Cardiac septum (tissue), 1 donor: ENCODE results near the gene FNDC3B. TPM values are rescaled to one million over a fixed set of nuclear protein-coding genes. Genes with fewer than 3 reads are reported as not detected.
A peak's percentile ranks its signal among the peaks of the same experiment; 100 is the strongest.
"Not testable (repeated sequence)": the region's sequence is repeated elsewhere in the genome, so short reads cannot be mapped to it uniquely, and the experiment has no call there.

Experiments
- DNase-seq: peaks from one replicate; pipeline ENCODE4 v3.0.0-alpha.2; 2020; ENCODE audit warnings: low spot score
- intact Hi-C: fragments of 100-400 bp; cut with DNase I; formaldehyde crosslinking; loops from one replicate; pipeline ENCODE4 v1.14.0; 2022
- long read RNA-seq: library from polyadenylated mRNA; unstranded; transcript quantifications from one replicate; pipeline ENCODE4 v2.0.0, GENCODE V29; 2021
- total RNA-seq: library from RNA; stranded (reverse); fragmentation: NEBNext Ultra II Directional; extraction: Animal tissue kit (Norgen Biotek cat#: 25700); gene quantifications from one replicate; pipeline ENCODE4 v1.2.1, GENCODE V29; 2021
- donor health status: DM: no; HTN: no; CAD: no.

The FNDC3B gene
- 139 TPM for total RNA-seq
- long read RNA-seq, full-length matches to known transcripts: 21 of 94 reads
- long read RNA-seq, partial matches to known transcripts: 37 of 94 reads
- long read RNA-seq, other reads (novel, unspliced or antisense): 36 of 94 reads

DNA sequence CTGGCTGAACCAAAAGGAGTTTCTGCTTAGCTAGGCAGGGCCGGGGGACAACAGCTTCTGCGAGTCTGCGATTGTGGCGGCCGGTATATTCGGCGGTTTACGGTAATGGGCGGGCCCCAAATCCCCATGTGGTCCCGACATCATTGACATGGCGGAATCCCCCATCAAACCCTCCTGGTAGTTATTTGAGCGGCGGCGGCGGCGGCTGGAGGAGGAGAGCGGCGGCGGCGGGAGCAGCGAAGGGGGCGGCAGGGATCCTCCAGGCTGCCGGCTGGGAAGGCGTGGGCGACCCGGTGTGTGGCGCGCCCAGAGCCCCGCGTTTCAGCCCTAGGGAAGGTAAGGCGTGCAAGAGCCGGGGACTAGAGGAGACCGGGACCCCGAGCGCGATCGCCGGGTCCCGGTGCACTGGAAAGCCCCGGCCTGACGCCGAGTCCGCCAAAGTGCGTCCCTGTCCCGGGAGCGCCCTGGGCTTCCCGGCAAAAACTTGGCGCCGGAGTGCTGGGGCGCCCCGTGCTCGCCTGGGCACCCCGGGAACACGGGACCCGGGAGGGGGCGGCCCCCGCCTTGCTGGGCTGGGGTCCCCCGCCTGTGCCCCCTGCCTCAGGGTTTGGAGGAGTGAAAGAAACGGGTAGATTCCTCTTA lies at the start of gene FNDC3B:
FNDC3B (plus strand) TSS at position 143 of the 642 bp plus-strand sequence. CDS start 72,902 bp downstream, outside the sequence.
- intact Hi-C loops: loop anchor here (2.0 to 10.0 kb wide), 9 partner anchors 38 to 385 kb away; partner anchors contain the start of gene PLD1
- peak; percentile 97 for DNase-seq

GRCh38 chr3:171990239-171990638 lies 49.1 kb upstream of the FNDC3B start:
- intact Hi-C loops, DNase-seq: not testable (repeated sequence)

GRCh38 chr3:171991166-171991565 lies 48.2 kb upstream of the FNDC3B start:
- intact Hi-C loops: no loop called here
- no peak for DNase-seq

DNA sequence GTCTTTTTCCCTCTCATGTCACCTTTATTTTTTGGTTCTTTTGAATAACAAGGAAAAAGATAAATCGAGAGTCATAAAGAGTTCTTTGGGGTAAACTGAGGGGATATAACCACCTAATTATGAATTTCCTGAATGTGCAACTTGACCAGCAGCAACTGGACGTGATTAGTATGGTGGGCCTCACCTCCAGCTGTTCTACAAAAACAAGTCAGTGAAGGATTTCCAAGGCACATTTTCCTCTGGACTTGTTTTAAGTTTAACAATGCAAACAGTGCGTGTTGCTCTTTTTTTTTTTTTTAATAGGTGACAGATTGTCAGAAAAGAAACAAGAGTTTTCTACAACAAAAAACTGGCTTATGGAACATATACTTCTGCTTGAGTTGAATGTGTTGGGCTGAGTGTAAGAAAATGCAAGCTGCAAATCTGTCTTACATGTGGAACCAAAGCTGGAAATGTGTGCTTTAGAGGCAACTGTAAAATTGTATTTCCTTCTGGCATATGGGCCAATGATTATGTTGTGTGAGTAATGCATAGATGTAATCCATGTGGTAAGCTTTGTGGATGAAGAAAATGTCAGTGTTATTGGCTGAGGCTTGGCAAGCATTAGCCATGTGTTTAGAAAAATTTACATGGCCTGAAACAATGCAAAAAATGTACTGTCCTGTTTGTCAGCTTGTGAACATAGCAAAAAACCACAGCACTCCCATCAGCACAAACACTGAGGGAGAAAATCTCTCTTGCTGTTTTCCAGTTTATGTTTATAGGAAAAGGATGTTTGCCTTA lies 44.5 kb upstream of the FNDC3B start:
- intact Hi-C loops: no loop called here
- no peak for DNase-seq

DNA sequence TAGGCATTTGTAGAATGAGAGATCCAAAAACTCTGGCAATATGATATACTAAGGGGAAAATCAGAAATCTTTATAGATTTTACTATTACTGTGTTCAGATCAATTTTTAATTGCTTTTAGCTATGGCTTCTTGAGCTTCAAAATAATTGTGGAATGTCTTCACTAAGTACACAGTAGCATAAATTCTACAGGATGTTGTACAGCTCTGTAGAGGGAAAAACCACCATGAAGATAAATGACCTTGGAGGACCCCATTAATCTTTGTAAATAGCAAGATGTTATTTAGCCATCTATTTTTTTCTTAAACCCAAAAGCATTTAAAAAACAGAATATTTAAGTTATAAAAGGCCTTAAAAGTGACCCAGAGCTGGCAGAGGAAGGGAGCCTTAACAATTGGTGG lies 43.9 kb upstream of the FNDC3B start:
- DNase-seq: no peak
- intact Hi-C loops: no loop called here

DNA sequence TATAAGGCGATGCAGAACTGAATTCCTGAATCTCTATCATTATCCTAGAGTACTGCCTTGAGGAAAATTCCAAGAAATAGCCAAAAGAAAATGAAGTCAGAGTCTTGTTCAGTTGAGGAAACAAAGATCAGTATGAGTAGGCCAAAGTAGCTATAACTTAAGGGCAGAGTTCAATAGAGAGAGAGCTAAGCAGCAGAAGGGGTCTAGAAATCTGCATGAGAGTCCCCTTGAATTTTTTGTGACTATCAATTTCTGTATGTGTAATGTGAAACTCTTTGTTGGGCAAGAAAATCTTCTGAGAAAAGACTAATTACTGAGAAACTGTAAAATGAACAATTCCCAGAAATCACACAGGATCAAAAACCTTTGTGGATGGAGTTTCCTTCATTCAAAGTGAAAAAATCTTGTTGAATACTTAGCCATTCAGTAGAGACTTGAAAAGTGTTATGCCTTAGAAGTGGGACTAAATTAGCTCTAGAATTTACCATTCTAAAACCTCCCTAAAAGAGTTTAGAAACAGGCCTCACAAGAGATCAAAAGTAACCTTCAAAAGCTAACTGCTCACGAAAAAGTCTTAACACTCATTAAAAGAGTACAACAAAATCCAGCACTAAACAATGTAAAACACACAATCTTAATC lies 43.1 kb upstream of the FNDC3B start:
- intact Hi-C loops: no loop called here

DNA sequence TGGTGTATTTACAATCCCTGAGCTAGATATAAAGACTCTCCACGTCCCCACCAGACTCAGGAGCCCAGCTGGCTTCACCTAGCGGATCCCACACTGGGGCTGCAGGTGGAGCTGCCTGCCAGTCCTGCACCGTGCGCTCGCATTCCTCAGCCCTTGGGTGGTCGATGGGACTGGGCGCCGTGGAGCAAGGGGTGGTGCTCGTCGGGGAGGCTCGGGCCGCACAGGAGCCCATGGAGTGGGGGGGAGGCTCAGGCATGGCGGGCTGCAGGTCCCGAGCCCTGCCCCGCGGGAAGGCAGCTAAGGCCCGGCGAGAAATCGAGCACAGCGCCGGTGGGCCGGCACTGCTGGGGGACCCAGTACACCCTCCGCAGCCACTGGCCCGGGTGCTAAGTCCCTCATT lies 40.6 kb upstream of the FNDC3B start:
- DNase-seq, intact Hi-C loops: not testable (repeated sequence)

More for the DNA sequence above, 43.1 kb upstream of the FNDC3B start:
- no peak for DNase-seq

- DNase-seq, intact Hi-C loops: not testable (repeated sequence)
Observed at GRCh38 chr3:172001616-172002015, 37.8 kb upstream of the FNDC3B start.

DNA sequence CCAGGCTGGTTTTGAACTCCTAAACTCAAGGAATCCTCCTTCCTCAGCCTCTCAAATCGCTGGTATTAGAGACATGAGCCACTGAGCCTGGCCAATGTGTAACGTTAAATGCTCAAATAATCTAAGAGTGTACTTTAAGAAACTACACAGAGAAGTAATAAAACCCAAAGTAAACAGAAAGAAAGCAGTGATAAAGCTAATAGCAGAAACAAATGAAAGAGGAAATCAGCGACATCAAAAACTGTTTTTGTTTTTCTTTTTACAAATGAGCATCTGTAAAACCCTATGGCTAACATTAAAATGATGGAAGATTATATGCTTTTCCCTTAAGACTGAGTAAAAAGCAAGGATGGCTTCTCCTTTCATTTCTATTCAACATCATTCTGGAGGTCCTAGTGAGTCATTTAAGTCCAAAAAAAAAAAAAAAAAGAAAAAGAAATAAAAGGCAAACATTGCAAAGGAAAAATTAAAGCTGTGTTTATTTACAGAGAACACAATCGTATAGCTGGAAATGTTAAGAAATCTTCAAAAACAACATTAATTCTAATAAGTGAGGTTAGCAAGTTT lies 36.8 kb upstream of the FNDC3B start:
- DNase-seq: no peak
- intact Hi-C loops: no loop called here

DNA sequence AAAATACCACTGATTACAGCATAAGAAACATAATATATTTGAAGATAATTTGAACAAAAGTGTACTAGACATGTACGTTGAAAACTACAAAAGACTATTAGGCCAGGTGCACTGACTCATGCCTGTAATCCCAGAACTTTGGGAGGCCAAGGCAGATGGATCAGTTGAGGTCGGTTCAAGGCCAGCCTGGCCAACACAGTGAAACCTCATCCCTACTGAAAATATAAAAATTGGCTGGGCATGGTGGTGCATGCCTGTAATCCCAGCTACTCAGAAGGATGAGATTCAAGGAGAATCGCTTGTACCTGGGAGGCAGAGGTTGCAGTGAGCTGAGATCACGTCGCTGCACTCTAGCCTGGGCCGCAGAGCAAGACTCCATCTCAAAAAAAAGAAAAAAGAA lies 36.2 kb upstream of the FNDC3B start:
- intact Hi-C loops: no loop called here
- no peak for DNase-seq

- DNase-seq: no peak
- intact Hi-C loops: no loop called here
Observed at GRCh38 chr3:172007065-172007370, 32.4 kb upstream of the FNDC3B start.

DNA sequence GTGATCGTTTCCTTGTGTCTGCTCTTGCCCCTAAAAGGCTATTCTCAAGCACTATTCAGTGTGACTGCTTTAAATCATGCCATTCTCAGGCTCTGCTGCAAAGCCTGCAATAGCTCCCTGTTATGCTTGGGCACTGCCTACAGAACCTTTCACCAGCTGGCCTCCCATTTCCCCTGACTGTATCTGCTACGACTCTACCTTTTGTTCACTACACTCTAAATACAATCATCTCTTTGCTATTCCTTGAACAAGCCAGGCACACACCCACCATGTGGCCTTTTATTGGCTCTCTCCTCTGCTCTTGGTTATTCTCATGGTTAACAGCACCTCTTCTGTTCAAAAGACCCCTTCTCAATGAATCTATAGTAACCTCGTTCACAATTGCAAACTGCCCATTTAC lies 29.6 kb upstream of the FNDC3B start:
- intact Hi-C loops: no loop called here
- no peak for DNase-seq

GRCh38 chr3:172012775-172013174 lies 26.6 kb upstream of the FNDC3B start:
- intact Hi-C loops: no loop called here
- DNase-seq: no peak

- DNase-seq: no peak
- intact Hi-C loops: no loop called here
Observed at GRCh38 chr3:172014145-172014544, 25.2 kb upstream of the FNDC3B start.

- intact Hi-C loops: no loop called here
- no peak for DNase-seq
Observed at GRCh38 chr3:172018364-172018763, 21.0 kb upstream of the FNDC3B start.

DNA sequence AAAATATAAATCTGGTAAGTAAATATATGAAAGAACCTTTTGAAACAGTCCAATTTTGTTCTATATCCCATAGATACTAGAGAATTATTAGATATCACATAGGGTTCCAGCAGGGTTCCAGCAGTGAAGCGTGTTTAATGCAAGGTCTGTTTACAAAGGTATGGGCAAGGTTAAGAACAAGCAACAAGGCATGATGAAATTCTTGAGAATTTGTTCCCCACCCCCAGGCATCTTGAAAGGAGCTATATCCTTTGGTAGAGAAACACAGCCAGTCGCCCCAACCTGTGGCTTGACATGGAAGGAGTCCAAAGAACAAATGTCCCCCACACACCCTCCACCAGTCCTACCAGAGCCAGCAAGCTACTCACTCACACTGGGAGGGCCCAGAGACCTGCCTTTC lies 18.6 kb upstream of the FNDC3B start:
- no peak for DNase-seq
- intact Hi-C loops: no loop called here

DNA sequence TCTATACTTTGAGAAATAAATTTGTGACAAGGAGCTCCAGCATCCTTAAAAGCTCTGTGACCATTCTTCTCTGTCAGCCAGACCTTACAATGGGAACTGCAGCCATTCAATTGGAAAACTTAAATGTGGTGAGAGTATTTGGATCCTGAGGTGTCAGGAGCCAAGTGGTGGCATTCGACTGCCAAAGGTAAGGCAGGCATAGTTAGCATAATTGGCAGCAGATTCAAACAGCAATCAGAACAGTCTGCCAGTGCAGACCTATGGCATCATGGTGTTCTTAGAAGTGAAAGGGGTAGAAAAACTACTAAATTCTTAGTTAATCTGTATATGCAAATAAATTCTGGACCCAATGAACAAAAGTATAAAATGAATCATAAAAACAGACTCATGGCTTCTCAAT lies 18.2 kb upstream of the FNDC3B start:
- intact Hi-C loops: no loop called here
- no peak for DNase-seq

- DNase-seq: no peak
- intact Hi-C loops: no loop called here
Observed at GRCh38 chr3:172021859-172022258, 17.5 kb upstream of the FNDC3B start.

DNA sequence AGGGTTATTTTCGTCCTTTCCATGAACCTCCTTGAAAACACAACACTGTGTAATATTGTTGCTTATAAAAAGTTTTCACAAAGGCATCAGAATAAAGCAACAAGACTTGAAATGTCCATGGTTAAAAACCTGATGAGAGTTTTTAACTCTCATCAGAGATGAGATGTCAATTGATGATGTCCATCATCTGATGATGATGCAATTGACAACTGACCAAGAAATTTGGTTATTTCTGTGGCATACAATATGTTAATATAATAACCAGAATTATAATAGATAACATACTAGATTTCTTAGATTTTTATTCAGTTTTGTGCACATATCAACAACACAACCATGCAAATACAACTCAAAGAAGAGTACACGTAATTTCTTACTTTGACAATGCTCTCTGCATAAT lies 15.5 kb upstream of the FNDC3B start:
- no peak for DNase-seq
- intact Hi-C loops: no loop called here

- DNase-seq: no peak
- intact Hi-C loops: no loop called here
Observed at GRCh38 chr3:172024679-172025078, 14.7 kb upstream of the FNDC3B start.
